ENCODE measurements around the gene SLC40A1.

The SLC40A1 gene

DNA sequence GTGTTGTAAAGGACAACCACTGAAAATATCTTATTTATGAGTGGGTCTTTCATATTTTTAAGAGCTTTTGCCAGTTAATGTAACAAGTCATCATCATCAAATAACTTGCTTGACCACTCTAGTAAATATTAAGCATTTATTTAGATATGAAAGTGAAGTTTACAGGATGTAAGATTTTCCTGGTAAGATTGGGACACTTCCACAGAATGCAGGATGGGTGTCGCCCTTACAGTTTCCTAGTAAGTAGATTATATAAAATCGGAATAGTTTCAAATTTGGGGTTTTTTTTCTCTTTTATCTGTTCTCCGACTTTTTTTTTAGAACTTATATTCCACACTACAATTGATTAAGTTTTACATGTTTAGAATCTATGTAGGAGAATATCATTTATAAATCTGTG is 14.8 kb upstream of the SLC40A1 start:
- no peak for DNase-seq

DNA sequence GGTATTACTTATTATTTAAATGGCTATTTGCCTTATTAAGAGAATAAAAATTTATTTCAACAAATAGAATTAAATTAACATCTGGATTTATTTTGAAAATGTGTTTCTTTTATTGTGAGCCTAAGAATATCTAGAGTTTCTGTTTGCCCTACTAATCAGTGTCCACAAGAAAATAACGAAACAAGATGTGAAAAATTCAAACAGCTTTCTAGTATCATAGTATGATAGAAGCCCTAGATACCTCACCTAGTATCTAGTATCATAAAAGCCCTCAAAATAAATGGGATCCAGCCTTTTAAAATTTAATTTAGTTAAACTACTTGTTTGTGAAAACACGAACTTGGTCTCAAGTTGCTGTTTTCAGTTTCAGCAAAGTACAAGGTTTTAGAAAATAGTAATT is 13.7 kb upstream of the SLC40A1 start:
- no peak for DNase-seq

- no peak for DNase-seq
These were observed 12.5 kb upstream of the SLC40A1 start for GRCh38 chr2:189593115-189593514.

GRCh38 chr2:189592353-189592984 is 11.9 kb upstream of the SLC40A1 start:
- no peak for DNase-seq

DNA sequence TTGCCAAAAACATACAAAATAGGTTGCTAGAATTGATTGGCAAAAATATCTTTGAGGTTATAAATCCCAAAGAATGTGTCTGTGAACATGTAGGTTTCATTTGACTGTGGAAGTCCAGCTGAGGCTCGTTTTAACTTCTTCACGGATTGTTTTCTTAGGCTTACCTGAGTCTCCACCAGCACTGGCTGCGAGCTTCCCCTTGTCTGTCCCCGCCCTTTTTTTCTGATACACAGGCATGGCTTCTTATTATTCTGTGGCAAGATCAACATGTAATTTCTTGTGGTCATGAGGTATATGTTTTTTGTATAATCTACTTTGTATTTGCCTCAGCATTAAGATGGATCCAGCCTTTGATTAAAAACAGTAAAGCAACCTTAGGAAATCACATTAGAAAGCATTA is 7.2 kb upstream of the SLC40A1 start:
- no peak for DNase-seq

- DNase-seq, result no peak
These were observed 4.7 kb upstream of the SLC40A1 start for GRCh38 chr2:189585226-189585756.

- DNase-seq, result no peak
These were observed 4.1 kb upstream of the SLC40A1 start for GRCh38 chr2:189584686-189585085.

- DNase-seq, result no peak
These were observed 2.9 kb upstream of the SLC40A1 start for GRCh38 chr2:189583227-189584198.

DNA sequence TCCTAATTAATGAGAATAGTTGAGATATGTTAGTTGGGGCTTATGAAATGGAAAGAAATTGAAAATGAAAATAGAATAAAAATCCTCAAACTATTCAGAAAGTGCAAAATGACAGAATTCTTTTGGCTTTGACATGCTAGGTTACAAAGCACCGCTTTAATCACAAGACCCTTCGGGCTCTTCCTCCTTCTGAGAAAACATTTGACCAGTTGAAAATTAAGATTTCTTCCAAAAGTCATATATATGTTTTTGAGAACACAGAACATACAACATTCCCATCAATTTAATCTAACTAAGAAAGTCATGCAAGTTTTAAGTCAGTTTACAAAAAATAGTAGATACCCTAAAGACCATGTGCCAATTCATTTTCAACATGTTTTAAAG is 2.2 kb upstream of the SLC40A1 start:
- DNase-seq, result no peak

GRCh38 chr2:189582140-189582808 is 1.7 kb upstream of the SLC40A1 start:
- no peak for DNase-seq

DNA sequence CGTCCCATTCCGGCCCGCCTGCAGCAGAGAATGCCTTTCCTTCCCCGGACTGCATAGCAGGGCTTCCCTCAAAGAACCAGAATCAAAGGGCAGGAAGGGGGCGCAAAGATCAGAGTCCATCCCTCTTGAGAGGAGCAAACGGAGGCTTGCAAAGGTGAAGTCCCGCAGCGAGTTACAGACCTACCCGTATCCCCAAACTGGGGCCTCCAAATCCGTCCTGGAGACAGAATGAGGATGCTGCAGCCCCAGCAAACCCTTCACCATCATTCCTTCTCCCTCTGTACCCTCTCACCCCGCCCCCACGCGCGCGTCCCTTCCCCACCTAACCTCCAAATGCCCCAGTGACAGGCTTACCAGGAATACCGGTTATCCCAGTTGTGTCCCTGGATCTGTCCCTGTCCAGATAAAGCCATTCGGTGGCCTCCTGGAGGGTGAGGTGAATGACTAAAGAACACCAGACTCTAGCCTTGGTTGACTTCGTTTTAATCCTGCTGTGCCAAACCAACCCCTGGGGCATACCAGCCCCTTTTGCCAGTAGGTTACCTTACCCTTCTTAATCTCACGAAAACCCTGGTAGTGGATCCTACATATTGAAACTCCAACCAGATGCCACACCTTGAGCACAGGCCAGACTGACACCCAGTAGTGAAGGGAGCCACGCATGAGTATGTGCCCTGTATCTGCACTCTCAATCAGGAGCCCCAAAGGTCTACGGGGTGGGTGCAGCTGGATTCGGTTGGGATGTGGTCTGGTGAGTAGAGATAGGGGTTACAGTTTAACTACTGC is 961 bp upstream of the SLC40A1 start:
- no peak for DNase-seq

DNA sequence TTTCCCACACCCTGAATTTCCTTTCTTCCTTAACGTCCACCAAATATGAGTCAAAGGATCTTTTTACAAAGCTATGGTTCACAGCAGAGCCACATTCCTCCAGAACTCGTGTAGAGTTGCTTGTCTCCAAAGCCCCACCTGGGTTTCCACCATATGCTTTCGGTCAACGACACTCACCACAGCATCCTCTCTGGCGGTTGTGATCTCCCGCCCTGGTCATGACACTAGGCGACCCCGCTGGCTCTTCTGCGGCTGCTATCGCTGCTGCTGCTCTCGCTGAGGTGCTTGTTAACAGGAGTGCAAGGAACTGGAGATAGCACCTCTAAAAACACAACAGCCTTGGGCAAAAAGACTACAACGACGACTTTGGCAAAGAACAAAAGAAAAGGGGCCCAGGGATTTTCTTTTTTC is 340 bp downstream of the SLC40A1 start:
- no peak for DNase-seq

DNA sequence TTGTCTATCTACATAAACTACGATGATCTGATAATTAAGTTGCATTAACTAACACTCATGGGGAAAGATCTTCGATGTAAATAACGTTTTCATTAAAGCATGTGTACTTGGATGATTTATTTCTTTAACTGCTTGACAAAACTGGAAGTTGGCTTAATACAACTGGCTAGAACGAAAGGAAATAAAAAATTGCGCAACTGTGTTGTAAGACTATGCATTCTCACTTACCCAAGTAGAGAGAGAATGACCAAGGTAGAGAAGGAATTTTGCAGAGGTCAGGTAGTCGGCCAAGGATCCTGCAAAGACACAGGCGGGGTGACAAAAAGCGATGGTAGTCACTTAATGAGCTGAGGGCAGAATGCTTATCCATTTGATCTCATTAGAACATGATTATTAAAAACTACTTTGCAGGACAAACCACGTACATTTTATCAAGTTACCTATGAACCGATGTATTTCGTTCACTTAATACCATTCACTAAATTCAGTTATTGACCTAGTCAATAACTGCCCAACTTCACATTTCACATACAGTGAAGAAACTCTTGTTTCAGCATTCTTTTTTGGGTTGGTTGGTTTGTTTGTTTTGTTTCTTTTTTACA is 900 bp downstream of the SLC40A1 start:
- peak; percentile 73 to 81 for DNase-seq

DNA sequence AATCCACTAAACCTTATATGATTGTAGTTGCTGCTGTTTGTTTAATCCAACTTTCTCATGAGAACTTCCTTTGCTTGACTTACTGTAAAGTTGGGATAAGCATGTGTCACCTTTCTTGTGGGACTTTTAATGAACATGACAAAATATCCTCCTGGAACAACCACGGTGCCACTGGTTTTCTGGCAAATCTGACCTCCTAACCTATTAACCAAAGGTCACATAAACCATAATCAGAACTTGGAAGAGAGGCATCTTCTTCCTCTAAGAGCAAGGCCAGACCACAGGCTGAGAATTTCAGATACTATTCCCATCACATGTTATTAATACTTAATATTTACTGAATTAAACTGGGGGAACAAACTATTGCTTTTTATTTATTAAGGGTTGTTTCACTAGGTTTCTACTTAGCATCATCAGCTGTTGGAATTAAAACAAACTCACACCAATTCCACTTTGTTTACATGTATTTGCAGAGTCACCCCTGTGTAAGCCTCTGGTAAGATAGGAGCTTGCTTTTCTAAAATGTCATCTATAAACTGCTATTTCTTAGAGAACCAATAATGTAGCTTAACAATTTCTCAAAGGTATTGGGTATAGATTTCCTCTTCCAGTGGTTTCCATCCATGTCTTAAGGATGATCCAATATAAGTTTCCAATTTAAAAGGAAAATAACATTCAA is 2.2 kb downstream of the SLC40A1 start:
- no peak for DNase-seq

DNA sequence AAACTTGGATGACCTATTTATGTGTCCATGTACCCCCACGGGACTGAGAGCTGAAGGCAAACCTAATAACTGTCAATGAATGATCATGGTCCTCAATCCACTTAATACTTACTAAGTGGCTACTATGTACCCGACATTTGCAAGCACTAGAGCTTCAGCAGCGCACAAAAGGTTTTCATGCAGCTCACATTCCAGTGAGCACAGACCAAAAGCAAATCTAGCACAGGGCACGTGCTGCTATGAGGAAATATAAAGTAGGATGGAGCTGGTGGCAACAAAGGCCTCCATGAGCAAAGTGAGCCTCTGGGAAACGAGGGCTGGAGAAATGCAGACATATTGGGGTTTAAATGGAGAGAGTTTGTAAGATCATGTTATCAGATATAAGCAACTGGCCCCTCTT is 3.5 kb downstream of the SLC40A1 start:
- no peak for DNase-seq

DNA sequence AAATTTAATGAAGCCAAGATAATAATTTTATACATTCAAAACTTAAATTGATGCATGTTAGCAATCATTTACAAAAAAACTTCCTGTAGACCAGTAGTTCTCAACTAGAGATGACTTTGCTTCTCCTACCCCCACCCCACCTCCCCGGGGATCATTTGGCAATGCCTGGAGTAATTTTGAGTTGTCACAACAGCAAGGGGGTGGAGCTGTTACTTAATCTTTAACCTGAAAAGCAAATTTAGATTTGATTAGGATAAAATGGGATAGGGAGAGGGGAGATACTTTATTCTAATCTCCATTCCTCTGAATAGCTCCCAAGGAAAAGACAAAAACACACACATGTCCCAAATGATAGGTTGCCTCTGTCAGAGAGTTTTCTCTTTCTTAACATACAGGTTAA is 4.2 kb downstream of the SLC40A1 start:
- DNase-seq, result no peak

DNA sequence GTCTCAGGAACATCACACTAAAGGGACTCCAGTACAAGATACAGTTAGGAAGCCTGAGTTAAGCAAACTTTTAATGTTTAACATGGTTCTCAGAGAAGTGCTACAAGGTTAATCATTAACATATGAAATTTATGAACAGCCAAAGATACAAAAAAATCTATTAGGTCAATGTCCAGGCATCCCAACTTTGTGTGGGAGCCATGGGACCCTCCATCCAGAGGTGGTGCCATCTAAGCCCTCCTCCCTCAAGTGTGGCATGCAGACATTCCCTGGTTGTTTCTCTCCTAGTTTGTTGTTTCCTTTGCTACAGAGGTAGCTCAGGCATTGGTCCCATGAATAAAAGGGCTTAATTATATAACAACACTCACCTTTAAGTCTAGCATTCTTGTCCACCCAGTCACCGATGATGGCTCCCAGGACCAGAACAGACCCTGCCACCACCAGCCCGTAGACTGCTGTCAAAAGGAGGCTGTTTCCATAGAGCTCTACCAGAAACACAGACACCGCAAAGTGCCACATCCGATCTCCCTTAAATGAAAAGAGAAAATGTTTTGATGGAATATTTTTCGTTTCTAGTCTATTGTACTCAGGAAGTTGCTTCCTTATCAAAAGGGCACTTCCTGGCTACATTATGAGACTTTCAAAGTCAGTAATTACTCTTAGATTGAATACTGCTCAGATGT is 5.7 kb downstream of the SLC40A1 start:
- no peak for DNase-seq

DNA sequence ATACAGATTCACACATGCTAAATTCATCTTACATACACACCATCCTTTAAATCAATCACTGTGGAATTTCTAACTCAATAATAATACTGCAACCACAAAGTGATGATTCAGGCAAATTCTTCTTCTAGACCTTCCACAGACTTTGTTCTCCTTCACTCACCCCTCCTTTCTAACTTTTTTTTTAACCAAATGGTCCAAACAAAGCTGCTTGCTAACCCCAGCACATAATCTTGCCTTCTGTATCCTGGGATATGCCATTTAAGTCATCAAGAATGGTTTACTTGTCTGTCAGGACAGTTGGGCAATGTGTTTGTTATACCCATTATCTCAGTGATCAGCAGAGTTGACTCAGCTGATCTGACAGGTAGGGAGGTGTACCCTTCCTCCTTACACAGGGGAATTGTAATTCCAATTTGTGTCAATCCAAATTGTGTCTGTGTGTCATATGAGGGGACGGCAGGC is 10.0 kb downstream of the SLC40A1 start:
- no peak for DNase-seq

GRCh38 chr2:189569295-189569910 is 11.2 kb downstream of the SLC40A1 start:
- peak; percentile 50 to 57 for DNase-seq

- no peak for DNase-seq
These were observed 14.5 kb downstream of the SLC40A1 start for GRCh38 chr2:189566046-189566445.

Data from inflammatory macrophage treated with lipopolysaccharide for 1 hour (primary cell).